HG03135 (cell line): ENCODE results near the gene HCN2.

Experiments used
- ATAC-seq: cut with Tn5 transposase; IDR thresholded peaks from one replicate; pipeline ENCODE4 v1.9.1; 2021; ENCODE audit warnings: mild to moderate bottlenecking, moderate library complexity; ENCODE audit not compliant: unreplicated experiment

The HCN2 gene

GRCh38 chr19:633786-634639, 44.3 kb downstream of the HCN2 start:
- no peak for ATAC-seq

GRCh38 chr19:634975-635652, 45.4 kb downstream of the HCN2 start:
- no peak for ATAC-seq

GRCh38 chr19:638906-639252, 49.2 kb downstream of the HCN2 start:
- no peak for ATAC-seq

- peak; percentile 47 for ATAC-seq
These were observed 49.8 kb downstream of the HCN2 start, which contains the start of gene FGF22 for GRCh38 chr19:639253-640160. FGF22 (plus strand) TSS chr19:639879; CDS start chr19:639926, 47 bp downstream.

GRCh38 chr19:640161-640558, 50.5 kb downstream of the HCN2 start:
- no peak for ATAC-seq

- no peak for ATAC-seq
These were observed 51.0 kb downstream of the HCN2 start for GRCh38 chr19:640606-641189.

- ATAC-seq = no peak
These were observed 52.0 kb downstream of the HCN2 start for GRCh38 chr19:641702-642101.

GRCh38 chr19:642767-643727, 53.4 kb downstream of the HCN2 start:
- no peak for ATAC-seq

GRCh38 chr19:643736-644135, 54.1 kb downstream of the HCN2 start:
- no peak for ATAC-seq

- no peak for ATAC-seq
These were observed 54.7 kb downstream of the HCN2 start for GRCh38 chr19:644363-644762.

- no peak for ATAC-seq
These were observed 55.1 kb downstream of the HCN2 start for GRCh38 chr19:644789-645188.

GRCh38 chr19:645912-646778, 56.5 kb downstream of the HCN2 start:
- ATAC-seq = no peak

GRCh38 chr19:646779-647565, 57.3 kb downstream of the HCN2 start:
- ATAC-seq = no peak

GRCh38 chr19:647566-648284, 58.0 kb downstream of the HCN2 start:
- ATAC-seq = no peak

- ATAC-seq = no peak
These were observed 58.6 kb downstream of the HCN2 start for GRCh38 chr19:648305-648704.

GRCh38 chr19:648904-649801, 59.5 kb downstream of the HCN2 start:
- ATAC-seq = no peak
